ENCODE results near the gene C1QBP.

GRCh38 chr17:5468075-5468473, 29.1 kb upstream of the C1QBP start:
- TF ChIP-seq CTCF (IDR thresholded peaks at IDR 0.05; ENCODE audit: insufficient read depth, low read length, poor library complexity, severe bottlenecking) (no peak), EZH2phosphoT487 (conservative IDR thresholded peaks at IDR 0.05; ENCODE audit: low read length) (no peak)
